HG03354 (cell line): ENCODE results near the gene MIP.
A peak's percentile ranks its signal among the peaks of the same experiment; 100 is the strongest.
"Not testable (repeated sequence)": the region's sequence is repeated elsewhere in the genome, so short reads cannot be mapped to it uniquely, and the experiment has no call there.

Experiments used
- ATAC-seq: cut with Tn5 transposase; IDR thresholded peaks from one replicate; pipeline ENCODE4 v1.9.1; 2021; ENCODE audit warnings: mild to moderate bottlenecking; ENCODE audit not compliant: unreplicated experiment, poor library complexity, severe bottlenecking

Gene MIP

GRCh38 chr12:56469007-56469930 lies 14.8 kb upstream of the MIP start:
- ATAC-seq, result no peak

- ATAC-seq, result peak; percentile 89
Measured at GRCh38 chr12:56468216-56469006, 14.0 kb upstream of the MIP start, which contains the start of gene SPRYD4. Gene SPRYD4, plus strand, starts transcription at chr12:56468578. Its CDS starts 14 bp downstream, at chr12:56468592.

- ATAC-seq, result no peak
Measured at GRCh38 chr12:56462565-56462964, 8.1 kb upstream of the MIP start.

- no peak for ATAC-seq
Measured at GRCh38 chr12:56461235-56462159, 7.0 kb upstream of the MIP start.

GRCh38 chr12:56457817-56458216 lies 3.4 kb upstream of the MIP start:
- no peak for ATAC-seq

GRCh38 chr12:56451147-56451546 lies 3.3 kb downstream of the MIP start:
- ATAC-seq, result no peak

- no peak for ATAC-seq
Measured at GRCh38 chr12:56450241-56450640, 4.2 kb downstream of the MIP start.

- ATAC-seq, result no peak
Measured at GRCh38 chr12:56449622-56449984, 4.9 kb downstream of the MIP start.

- ATAC-seq, result peak; percentile 95
Measured at GRCh38 chr12:56448860-56449621, 5.4 kb downstream of the MIP start, which contains the start of gene TIMELESS. Gene TIMELESS, minus strand, starts transcription at chr12:56449426. Its CDS starts 15,256 bp downstream, at chr12:56434170.

GRCh38 chr12:56443208-56443607 lies 11.2 kb downstream of the MIP start:
- not testable (repeated sequence) for ATAC-seq

GRCh38 chr12:56437430-56438176 lies 16.9 kb downstream of the MIP start:
- no peak for ATAC-seq

- no peak for ATAC-seq
Measured at GRCh38 chr12:56434828-56435227, 19.6 kb downstream of the MIP start.

GRCh38 chr12:56431850-56432249 lies 22.6 kb downstream of the MIP start:
- ATAC-seq, result no peak

GRCh38 chr12:56431288-56431687 lies 23.2 kb downstream of the MIP start:
- no peak for ATAC-seq

- no peak for ATAC-seq
Measured at GRCh38 chr12:56425940-56426438, 28.5 kb downstream of the MIP start.

- no peak for ATAC-seq
Measured at GRCh38 chr12:56425193-56425592, 29.3 kb downstream of the MIP start.

GRCh38 chr12:56420411-56420810 lies 34.0 kb downstream of the MIP start:
- ATAC-seq, result no peak

- ATAC-seq, result no peak
Measured at GRCh38 chr12:56417739-56418138, 36.7 kb downstream of the MIP start.
